COLO668 (cell line): ENCODE measurements around the gene ABCA1.
"Not testable (repeated sequence)": the region's sequence is repeated elsewhere in the genome, so short reads cannot be mapped to it uniquely, and the experiment has no call there.

ENCODE experiments used
- DNase-seq: peaks from one replicate; lab custom pipeline; 2025; ENCODE audit not compliant: unreplicated experiment; lab: John Stamatoyannopoulos, UW

The ABCA1 gene

GRCh38 chr9:104871961-104872527 lies 55.9 kb downstream of the ABCA1 start:
- DNase-seq, result no peak

- DNase-seq, result no peak
Measured at GRCh38 chr9:104869811-104870210, 58.1 kb downstream of the ABCA1 start.

- DNase-seq, result no peak
Measured at GRCh38 chr9:104868687-104869404, 59.1 kb downstream of the ABCA1 start.

- DNase-seq, result no peak
Measured at GRCh38 chr9:104868303-104868686, 59.7 kb downstream of the ABCA1 start.

GRCh38 chr9:104866191-104866590 lies 61.8 kb downstream of the ABCA1 start:
- DNase-seq, result no peak

- no peak for DNase-seq
Measured at GRCh38 chr9:104864675-104865104, 63.3 kb downstream of the ABCA1 start.

- DNase-seq, result peak; percentile 33
Measured at GRCh38 chr9:104863180-104863883, 64.6 kb downstream of the ABCA1 start.

GRCh38 chr9:104861397-104861796 lies 66.6 kb downstream of the ABCA1 start:
- no peak for DNase-seq

- no peak for DNase-seq
Measured at GRCh38 chr9:104860263-104860662, 67.7 kb downstream of the ABCA1 start.

- DNase-seq, result no peak
Measured at GRCh38 chr9:104858846-104859245, 69.1 kb downstream of the ABCA1 start.

GRCh38 chr9:104858271-104858670 lies 69.7 kb downstream of the ABCA1 start:
- no peak for DNase-seq

- DNase-seq, result peak; percentile 73
Measured at GRCh38 chr9:104856413-104856941, 71.5 kb downstream of the ABCA1 start.

GRCh38 chr9:104855807-104856206 lies 72.1 kb downstream of the ABCA1 start:
- no peak for DNase-seq

- not testable (repeated sequence) for DNase-seq
Measured at GRCh38 chr9:104855258-104855657, 72.7 kb downstream of the ABCA1 start.

- peak; percentile 21 for DNase-seq
Measured at GRCh38 chr9:104854613-104855012, 73.3 kb downstream of the ABCA1 start.

- DNase-seq, result no peak
Measured at GRCh38 chr9:104853683-104854082, 74.3 kb downstream of the ABCA1 start.

- DNase-seq, result no peak
Measured at GRCh38 chr9:104853159-104853558, 74.8 kb downstream of the ABCA1 start.

- DNase-seq, result no peak
Measured at GRCh38 chr9:104851546-104851920, 76.4 kb downstream of the ABCA1 start.

GRCh38 chr9:104850786-104851545 lies 77.0 kb downstream of the ABCA1 start:
- no peak for DNase-seq

- DNase-seq, result no peak
Measured at GRCh38 chr9:104849023-104849422, 78.9 kb downstream of the ABCA1 start.

- DNase-seq, result no peak
Measured at GRCh38 chr9:104844710-104845109, 83.2 kb downstream of the ABCA1 start.
